ENCODE measurements around the gene ATP6V1D.
"Not testable (repeated sequence)": the region's sequence is repeated elsewhere in the genome, so short reads cannot be mapped to it uniquely, and the experiment has no call there.

The ATP6V1D gene

DNA sequence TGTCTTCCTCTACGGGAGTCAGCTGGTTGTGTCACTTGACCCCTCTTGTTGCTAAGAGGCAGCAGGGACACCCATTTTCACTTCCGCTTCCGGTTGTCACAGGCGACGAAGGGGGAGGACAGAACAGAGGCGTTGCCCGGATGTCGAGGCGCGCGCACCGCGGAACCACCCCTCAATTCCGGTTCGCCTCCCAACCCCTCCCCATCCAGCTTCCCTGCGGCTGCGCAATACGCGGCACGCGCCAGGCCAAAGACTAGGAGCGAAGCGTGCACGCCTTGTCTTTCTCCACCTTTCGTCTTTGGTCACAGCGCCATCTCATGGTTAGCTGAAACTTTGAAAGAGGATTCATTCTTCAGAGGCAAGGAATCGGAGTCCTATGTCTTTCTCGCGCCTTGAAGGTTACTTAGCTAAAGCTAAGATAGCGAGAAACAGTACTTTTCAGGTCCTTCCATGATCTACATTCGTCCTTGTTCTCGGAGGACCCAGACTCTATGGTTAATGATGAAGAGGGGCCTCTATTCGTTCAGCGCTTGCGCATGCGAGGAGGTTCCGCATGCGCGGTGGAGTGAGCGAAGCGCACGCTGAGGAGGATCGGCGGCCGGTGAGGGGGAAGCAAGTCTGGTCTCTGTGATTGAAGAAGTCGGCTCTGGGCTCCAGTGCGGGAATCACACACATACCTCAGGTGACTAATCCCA, at the start of gene ATP6V1D, which contains the start of gene EIF2S1:
Gene ATP6V1D (minus strand): TSS at position 30 of the 695 bp plus-strand sequence. CDS start 106 bp downstream, outside the sequence.
Gene EIF2S1 (plus strand): TSS at position 554 of the 695 bp plus-strand sequence. CDS start 4,440 bp downstream, outside the sequence.
- peak; percentile 98 to 99 for DNase-seq

DNA sequence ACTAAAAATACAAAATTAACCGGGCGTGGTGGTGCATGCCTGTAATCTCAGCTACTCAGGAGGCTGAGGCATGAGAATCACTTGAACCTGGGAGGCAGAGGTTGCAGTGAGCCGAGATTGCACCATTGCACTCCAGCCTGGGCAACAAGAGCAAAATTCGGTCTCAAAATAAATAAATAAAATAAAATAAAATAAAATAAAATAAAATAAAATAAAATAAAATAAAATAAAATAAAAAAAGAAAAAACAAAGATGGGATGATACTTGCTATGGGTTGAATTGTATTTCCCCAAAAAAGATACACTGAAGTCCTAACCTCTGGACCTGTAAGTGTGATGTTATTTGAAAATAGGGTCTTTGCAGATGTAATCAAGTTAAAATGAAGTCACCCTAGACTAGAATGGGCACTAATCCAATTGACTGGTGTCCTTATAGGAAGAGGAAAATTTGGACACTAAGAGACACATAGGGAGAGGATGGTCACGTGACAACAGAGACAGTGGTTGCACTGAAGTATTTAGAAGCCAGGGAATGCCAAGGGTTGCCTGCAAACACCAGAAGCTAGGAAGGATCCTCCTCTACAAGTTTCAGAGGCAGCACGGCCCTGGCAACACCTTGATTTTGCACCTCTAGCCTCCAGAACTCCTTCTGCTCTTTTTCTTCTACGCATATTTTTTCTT, 48.7 kb upstream of the ATP6V1D start:
- not testable (repeated sequence) for DNase-seq

DNA sequence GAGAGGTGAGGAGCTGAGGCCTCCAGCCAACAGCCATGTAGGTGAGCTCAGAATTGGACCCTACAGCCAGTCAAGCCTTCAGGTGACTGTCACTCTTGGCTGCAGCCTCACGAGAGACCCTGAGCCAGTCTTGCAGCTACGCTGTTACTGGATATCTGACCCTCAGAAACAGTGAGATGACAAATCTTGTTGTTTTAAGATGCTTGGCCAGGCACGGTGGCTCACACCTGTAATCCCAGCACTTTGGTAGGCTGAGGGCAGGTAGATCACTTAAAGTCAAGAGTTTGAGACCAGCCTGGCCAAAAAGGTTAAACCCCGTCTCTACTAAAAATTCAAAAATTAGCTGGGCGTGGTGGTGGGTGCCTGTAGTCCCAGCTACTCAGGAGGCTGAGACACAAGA, 46.2 kb upstream of the ATP6V1D start:
- no peak for DNase-seq

DNA sequence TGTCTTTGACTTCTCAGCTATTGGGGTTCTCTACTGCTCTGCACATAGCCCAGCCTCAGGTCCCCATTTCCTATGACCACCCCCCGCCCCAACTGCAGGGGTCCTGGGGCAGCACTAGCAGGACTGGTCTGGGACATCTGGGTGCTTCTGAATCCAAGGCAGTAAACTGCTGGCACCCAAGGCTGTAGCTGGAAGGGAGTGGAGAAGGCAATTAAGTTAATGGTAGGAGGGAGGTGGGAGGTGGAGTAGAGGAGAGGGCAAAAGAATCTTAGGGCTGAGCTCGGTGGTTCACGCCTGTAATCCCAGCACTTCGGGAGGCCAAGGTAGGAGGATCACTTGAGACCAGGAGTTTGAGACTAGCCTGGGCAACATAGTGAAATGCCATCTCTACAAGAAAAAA, 40.8 kb upstream of the ATP6V1D start:
- no peak for DNase-seq

DNA sequence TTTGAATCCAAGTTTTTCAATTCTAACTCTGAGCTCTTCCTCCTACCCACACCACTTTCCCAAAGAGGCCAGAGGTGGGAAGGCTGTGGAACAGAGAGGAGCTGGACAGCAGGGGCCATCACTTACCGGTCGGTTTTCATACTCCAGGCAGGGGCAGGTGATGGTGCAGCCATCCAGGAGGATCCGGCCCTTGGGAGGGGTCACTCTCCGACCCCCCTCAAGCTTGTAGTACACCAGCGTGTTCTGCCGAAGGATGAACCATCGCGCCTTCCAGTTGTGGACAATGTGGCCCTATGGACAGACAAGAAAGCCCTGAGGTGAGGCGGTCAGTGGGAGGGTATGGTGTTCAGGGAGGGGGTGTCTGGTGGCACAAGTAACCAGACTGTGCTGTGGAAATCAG, 37.9 kb upstream of the ATP6V1D start:
- no peak for DNase-seq

DNA sequence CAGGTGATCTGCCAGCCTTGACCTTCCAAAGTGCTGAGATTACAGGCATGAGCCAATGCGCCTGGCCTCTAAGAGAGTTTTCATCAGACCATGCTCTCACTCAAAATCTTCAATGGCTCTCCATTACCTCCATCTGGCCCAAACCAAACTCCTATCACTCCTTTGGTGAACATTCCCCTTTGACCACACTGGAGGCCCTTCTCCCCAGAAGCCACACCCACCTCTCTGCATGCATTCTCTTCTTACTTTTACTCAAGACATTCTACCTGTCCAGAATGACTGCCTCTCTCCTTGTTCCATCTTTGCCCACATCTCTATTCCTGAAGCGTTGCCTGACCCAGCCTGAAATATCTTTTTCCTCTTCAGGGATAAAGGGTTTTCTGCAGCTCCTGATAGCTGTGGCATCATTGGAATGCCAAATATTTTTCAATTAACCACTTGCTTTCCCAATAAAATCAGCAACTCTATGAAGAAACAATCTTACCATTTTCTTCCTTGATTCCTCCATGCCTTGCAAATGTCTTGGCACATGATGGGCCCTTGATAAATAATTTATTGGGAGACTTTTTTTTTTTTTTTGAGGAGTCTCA, 36.9 kb upstream of the ATP6V1D start:
- DNase-seq = no peak

DNA sequence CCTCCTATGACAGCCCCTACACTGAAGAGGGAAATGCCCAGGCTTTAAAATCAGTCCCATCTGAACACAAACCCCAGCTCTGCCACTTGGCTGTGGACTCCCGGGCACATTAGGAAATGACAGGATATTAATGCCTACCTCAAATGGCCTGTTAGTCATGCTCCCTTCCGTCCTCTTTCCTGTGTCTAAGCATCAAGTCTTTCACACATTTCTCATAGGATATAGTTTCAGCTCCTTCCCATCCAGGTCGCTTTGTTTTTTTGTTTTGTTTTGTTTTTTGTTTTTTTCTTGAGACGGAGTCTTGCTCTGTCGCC, 36.2 kb upstream of the ATP6V1D start:
- no peak for DNase-seq

DNA sequence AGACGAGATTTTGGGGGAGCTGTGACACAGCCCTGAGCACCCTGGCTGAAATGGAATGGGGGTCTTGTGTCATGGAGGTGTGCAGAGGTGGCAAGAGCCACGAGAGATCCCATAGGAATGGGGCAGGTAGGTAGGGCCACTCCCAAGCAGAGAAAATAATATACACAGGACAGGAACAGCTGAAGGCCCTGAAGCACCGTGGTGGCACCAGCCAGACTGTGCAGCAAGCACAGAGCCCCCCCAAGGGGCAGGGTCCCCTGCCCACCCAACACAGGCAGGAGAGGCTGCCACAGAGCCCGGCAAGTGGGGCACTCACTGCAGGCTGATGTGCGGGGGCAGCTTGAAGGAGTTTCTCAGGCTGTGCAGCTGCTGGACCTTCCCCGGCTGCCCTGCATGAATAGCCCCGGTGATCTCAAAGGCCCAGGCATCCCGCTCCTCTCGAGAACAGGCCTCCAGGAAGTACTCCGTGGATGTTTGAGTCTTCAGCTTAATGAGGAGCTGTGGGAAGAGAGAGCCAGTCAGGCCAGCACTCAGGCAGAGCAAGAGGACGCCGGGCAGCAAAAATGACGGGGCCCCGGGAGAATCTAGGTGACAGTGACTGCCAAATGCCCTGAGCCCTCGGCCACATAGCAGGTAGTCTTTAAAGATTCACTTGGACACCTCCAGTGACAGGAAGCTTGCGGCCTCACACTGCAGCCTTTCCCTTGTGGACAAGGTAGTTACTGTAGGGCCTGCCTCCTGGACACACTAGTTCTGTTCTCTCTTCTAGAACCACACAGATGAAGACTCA, 35.7 kb upstream of the ATP6V1D start:
- no peak for DNase-seq

DNA sequence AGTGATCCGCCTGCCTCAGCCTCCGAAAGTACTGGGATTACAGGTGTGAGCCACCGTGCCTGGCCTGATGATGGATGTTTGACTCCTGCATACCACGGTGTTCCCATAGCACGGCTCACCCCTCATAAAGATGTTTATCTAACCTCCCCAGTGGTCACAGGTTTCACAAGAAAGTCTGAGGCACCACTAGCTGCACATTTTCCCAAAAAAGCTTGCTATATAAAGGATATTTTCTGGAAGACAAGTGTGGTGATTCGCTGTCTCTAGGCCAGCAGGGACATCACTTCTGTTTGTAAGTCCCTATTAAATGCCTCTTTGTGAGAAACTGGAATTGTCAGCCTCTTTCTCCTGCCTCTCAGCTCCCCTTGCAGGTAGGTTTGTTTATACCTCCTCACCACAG, 34.1 kb upstream of the ATP6V1D start:
- DNase-seq = no peak

DNA sequence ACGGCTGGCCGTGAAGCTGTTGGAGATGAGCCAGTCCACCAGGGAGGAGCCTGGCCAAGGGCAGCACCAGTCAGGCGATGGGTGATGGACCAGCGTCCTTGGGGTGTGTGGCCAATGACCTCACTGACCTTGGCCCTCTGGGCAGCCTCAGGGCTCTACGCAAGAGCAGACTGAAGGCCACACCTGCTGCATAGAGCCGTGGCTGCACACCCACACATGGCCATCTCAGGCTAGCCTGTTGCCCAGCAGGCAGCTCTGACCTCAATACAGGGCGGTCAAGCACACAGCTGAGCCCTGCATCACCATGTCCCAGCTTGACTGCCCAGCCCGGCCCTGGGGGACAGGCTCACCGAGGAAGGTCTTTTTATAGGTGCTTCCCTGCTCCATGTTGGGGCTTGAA, 33.2 kb upstream of the ATP6V1D start:
- DNase-seq = no peak

DNA sequence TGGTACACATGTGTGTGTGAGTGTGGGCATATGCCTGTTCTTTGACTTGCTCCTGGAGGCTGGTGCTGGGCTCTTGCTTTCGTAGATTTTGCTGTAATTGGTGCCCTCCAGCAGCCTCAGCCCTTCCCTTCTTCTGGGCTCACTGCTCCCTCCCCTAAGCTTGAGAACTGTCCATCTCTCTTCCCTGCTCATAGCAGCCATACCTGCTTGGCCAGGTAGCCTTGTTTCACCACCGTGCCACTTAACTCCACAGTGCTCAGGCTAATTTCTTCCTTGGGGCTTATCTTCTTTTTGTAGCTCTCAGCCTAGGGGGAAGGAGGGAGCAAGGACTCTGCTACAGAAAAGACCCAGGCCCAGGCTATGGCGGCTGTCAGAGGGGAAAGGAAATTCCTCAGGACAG, 32.5 kb upstream of the ATP6V1D start:
- no peak for DNase-seq

DNA sequence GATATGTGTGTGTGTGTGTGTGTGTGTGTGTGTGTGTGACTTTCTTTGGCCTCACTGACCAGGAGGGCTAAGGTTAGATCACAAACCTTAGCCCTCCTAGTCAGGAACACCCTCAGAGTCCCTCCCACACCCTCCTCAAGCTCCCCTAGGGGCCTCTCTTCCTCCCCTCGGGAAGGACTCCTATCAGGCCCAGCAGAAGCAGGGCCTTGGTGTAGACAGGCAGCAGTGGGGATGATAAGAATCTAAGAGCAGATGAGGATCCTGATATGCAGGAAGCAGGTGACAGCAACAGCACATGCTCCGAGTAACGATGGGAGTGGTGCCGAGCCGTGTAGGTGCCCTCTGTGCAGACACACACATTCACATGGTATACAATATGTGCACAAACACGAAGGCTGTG, 31.7 kb upstream of the ATP6V1D start:
- no peak for DNase-seq

DNA sequence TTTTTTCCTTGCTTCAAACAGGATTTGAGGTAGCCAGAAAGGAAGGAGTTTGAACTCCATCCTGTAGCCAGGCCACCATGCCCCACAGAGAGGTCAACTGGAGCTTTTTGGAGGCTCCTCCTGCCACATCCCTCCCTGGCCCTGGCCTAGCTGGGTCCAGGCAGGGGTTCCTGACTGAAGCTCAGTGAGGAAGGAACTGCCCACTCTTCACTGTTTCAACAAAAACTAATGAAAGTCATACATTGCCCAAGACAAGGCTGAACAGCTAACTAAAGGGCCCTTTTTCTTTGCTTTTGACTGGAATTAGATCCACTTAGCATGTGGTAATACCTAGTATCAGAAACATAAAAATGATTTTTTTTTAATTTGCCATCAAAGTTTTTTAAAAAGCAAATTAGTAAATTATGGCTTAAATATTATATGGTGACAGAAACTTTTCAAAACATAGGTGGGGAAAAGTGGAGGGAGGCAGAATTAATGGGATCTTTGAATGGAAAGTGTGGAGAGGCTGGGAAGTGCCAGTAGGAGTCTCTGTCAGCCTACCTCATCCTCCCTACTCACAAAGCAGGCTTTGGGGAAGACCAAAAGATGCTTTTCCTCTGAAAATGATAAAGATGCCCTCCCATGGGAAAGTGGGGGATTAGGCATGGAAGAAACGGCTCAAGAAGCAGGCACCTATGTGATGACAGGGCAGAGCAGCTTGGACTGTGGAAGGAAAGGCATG, 30.4 kb upstream of the ATP6V1D start:
- no peak for DNase-seq

DNA sequence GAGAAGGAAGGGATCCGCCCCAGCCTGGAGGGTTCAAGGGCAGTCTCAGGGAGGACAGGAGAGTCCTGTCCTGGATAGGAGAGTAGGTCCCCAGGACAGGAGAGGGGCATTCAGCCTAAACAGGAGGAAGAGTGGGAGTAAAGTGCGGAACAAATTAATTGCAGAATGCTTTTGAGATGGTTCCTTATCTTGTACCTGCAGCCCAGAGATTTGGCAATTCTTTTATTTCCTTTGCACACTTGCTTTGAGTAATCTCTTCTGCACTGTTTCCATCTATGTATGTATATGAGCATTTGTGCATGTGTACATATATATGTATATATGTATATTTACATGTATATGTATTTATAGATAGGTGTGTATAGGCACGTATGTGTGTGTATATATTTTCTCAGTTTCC, 29.7 kb upstream of the ATP6V1D start:
- no peak for DNase-seq

DNA sequence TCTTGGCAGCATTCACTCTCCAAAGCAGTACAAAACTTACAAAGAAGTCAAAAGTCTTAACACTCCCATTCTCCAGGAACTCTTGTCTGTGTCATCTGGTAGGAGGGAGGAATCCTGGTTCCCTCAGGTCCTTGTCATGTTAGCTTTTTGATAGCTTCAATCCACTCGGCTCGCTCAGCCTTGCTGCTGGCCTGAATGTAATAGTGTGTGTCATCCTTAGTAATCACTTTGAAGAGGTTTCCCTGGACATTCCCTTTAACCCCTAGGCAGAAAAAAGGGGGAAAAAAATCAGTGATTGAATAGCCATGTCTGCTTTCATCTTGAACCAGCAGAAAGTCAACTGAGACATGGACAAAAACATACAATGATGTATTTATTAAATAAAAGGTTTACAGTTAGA, 27.6 kb upstream of the ATP6V1D start:
- no peak for DNase-seq

DNA sequence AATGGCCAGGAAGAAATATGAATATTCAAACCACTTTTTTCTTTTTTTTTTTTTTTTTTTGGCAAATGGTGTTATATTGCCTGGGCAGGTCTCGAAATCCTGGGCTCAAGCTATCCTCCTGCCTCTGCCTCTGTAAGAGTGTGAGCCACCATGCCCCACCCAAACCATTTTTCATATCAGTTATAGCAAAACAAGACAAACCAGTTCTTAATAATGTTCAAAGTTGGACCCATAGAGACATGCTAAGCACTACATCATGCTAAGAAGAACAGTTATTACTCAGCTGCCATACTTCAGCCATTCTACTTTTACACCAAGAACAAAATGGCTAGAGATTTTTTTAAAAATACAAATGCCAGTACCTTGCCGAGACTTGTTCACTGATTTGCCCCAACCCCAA, 26.0 kb upstream of the ATP6V1D start:
- no peak for DNase-seq

DNA sequence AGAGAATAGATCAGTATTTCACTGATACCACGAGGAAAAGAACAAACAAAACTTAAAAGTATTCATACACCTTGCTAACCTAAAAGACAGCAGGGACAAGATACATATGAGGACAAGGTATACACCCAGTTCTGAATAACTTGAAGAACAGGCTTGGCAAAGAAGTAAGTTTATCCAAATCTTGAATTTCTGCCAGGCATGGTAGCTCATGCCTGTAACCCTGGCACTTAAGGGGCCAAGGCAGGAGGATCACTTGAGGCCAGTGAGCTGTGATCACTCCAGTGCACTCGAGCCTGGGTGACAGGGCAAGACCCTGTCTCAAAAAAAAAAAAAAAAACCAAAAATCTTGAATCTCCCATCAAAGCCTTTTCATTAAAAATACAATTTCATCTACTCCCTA, 25.5 kb upstream of the ATP6V1D start:
- DNase-seq = no peak

DNA sequence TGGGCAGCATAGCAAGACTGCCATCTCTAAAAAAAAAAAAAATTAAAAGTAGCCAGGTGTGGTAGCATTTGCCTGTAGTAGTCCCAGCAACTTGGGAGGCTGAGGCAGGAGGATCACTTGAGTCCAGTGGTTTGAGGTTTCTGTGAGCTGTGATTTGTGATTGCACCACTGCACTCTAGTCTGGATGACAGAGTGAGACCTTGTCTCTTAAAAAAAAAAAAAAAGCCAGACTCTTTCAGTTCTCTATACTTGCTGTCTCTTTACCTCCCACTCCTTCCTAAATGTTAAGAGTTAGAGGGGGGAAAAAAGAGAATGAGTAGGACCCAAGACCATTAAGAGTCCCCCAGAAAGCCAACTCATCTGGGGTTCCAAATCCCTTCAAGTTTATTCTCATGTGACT, 18.3 kb upstream of the ATP6V1D start:
- DNase-seq = no peak

DNA sequence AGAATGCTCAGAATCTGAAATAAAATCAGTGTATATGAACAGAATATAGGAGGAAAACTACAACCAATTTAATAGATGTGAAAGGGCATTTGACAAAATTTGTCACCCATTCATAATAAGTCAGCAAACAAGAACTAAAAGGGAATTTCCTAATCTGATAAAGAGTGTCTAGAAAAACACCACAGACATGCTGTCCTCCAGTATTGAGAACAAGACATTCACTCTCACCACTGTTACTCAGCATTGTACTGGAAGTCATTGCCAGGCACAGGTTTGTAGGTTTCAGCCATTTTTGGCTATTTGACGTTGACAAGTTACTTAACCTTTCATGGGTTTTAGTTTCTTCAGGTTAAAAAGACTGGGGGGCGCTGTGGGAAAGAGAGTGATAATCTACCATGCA, 13.7 kb upstream of the ATP6V1D start:
- no peak for DNase-seq

DNA sequence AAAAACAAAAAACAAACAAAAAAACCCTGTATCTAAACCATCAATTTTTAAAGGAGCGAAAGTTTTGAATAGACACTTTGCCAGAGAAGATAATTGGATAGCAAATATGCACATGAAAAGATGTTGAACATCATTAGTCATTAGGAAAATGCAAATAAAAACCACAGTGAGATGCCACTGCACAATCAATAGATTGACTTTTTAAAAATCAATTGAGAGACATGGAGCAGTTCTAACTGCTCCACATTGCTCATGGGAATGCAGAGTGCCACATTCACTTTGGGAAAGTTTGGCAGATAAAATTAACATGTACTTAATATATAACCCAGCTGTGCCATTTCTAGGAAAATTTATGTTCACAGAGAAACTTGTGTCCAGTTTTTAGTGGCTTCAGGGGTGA, 13.2 kb upstream of the ATP6V1D start:
- DNase-seq = no peak

DNA sequence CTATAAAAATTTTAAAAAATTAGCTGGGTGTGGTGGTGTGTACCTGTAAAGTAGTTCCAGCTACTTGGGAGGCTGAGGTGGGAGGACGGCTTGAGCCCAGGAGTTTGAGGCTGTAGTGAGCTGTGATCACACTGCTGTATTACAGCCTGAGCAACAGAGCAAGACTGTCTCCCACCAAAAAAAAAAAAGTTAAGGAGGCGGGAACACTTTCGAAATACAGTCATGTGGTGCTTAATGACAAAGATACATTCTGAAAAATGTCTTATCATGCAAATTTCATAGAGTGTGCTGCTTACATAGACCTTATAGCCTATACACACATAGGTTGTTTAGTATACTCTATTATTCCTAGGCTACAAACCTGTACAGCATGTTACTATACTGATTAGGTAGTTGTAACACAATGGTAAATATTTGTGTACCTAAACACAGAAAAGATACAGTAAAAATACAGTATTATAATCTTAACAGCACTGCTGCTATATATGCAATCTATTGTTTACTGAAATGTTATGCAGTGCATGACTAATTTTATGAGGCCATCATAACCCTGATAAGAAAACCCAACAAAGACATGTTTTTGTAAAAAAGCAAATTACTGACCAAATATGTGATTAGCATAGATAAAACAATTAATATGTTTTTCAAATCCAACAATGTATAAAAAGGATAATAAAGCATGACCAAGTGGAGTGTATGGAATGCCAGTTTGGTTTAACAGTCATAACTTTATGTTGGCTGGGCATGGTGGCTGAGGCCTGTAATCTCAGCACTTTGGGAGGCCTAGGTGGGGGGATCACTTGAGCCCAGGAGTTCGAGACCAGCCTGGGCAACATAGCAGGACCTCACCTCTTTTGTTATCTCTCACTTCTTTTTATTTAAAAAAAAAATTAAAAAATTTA, 11.9 kb upstream of the ATP6V1D start:
- DNase-seq = no peak

DNA sequence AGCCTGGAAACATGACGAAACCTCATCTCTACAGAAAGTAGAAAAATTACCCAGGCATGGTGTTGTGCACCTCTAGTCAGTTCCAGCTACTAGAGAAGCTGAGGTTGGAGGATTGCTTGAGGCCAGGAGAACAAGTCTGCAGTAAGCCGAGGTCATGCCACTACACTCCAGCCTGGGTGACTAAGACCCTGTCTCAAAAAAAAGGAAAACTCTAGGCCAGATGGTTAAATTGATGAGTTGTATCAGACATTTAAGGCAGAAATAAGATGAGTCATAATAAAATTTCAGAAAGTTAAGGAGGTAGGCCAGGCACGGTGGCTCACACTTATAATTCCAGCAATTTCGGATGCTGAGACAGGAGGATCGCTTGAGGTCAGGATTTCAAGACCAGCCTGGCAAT, 11.2 kb upstream of the ATP6V1D start:
- DNase-seq = no peak

Measured in hippocampal formation (tissue), 2 donors.